NCI-H82 treated with DMSO at 0.1 percent for 48 hours (cell line): ENCODE results near the gene PKDCC.

ENCODE experiments used
- DNase-seq: peaks from one replicate; lab custom pipeline; 2025; ENCODE audit not compliant: unreplicated experiment; lab: John Stamatoyannopoulos, UW

PKDCC gene

DNA sequence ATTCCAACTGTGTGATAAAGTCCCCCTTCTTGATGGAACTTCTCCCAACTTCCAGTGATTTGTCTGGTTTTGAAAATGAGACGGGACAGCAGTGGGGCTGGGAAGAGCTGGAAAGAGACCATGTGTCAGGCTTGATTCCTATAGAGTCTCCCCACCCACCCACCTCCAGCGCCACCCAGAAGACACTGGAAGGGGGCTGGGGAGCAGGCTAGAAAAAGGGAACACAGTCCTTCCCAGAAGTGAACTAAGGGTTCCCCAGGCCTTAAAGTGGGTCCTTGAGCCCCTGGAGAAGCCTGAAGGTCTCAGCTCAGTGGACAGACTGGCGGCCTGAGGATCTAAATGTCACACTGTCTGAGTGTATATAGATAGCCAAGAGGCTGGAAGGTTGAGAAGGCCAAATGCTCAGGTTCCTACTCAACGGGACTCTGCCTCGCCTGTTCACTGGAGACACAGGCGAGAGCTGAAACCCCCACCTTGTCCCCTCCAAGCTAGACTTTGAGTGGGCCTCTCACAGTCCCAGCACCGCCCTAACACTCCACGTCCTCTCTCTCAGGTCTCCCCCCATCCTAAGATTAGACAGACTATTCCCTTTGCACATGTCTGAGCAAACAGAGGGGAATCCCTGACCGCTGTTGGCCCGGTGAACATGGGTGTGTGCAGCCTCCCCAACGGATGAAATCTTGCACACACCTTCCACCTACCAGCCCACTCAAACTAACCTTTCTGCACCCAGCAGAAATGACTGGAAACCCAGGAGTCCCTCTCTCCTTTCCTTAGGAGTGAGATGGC is 1.6 kb downstream of the PKDCC start:
- no peak for DNase-seq

DNA sequence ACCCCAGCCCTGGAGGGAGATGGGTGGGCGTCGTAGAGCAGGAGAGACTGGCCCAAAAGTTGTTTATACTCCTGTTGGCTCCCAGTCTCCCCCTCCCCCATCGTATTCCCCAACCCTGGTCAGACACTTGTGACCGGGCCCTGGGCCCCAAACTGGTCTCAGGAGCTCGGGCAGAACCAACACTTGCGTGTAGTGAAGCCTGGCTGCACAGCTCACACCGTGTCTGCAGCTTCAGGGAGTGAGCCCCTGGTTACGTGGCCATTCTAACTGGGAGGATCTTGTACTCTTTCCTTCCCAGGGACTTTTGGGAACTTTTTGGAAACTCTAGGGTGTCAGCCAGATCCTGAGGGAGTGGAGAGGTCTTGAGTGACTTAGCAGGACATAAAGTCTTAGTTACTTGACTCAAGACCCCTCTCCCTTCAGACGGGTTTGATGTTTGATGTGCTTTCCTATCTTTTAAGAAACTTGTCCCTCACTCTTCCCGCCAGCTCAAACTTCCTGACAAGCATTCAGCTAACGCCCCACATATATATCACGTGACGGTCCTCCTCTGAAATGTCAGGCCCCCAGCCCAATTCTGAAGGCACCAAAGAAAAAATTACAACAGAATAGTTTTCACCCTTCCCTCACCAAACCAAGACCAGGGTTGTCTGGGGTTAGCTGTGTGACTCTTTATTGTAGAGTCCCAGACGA is 2.3 kb downstream of the PKDCC start:
- DNase-seq: no peak

DNA sequence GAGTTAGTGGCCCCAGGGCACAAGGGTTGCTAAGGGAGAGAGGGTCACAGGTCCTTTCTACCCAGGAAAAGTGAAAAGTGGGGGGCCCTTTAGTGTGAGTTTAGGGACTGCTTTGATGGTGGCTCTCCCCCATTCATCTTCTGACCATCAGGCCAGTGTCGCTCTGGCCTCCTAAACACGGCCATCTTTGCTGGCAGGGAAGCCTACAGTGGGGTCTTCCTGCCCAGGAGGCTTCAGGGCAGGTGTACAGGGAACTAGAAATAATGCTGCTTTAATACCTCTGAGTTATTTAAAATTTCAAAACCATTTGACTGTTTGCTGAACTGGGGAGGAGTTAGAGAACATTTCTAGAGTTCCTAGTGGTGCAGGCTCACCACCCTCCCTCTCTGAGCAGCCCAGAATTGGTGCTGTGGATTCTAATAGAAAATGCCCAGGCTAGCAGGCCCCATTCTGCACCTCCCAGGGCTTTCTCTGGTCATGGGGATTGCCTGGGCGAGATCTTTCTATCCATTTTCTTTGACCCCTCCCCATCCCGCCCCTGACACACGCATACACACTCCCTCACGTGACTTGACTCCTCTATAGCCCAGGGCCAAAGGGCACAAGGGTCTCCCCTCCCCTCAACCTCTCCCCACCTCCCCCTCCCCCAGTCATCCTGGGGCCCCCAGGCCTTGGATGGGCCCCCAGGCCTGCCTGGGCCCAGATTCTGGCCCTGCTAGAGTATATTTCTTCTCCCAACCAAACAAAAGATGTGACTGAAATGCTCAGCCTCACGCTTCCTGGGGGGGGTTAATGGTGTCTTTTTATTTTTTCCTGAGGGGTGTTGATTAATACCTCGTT is 3.1 kb downstream of the PKDCC start:
- no peak for DNase-seq

DNA sequence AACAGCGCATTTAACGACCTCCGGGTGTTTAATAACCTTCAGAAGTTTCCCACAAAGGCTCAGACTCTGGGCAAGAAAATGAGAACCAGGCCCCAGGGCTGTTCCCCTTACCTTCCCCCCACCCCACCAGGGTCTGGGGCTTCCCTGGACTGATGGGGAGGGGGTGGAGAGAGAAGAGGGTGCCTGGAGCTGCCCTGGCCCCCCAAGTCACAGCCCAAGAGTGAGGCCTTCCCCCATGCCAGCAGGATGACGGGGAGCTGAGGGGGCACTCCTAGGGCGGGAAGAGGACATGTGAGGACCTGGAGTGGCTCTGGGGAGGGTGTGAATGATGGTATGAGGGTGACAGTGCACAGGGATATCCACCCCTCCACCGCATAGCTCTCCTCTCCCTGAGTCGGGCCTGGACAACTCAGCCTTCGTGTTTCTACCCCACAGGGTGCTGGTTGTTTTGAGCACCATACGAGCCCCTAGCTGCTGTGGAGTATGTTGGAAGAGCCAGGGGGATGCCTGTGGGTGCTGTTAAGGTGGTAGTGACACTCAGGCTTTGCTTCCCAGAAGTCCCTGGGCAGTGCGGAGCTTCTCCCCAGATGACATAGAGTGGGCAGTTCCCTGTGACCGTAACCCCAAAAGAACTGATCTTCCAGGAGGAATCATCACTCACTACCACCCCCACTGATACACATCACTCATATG is 3.9 kb downstream of the PKDCC start:
- no peak for DNase-seq

DNA sequence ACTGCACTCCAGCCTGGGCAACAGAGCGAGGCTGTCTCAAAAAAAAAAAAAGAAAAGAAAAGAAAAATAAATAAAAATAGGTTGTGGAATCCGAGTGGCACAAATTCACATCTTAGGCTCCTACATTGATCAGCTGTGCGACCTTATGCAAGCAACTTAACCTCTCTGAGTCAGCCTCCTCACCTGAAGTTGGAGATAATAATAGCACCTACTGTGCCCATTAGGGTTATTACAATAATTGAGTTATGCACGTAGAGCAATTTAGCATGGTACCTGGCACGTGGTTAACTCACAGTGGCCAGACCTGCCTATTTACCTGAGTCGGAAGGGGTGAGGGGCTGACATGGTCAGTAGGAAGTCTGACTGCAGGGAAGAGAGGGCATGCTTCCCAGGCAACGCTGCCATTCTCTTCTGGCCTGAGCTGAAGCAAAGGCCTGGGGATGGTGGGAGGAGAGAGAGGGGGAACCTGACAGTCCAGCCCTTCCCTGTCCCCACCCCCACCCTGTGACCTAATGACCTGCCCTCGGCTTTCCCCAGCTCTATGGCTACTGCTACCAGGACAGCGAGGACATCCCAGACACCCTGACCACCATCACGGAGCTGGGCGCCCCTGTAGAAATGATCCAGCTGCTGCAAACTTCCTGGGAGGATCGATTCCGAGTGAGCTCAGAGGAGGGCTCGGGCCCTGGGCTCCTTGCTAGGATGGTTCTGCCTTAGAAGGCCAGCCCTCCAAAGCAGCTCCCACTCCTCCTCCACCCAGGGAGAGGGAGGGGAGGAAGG is 5.1 kb downstream of the PKDCC start:
- no peak for DNase-seq

DNA sequence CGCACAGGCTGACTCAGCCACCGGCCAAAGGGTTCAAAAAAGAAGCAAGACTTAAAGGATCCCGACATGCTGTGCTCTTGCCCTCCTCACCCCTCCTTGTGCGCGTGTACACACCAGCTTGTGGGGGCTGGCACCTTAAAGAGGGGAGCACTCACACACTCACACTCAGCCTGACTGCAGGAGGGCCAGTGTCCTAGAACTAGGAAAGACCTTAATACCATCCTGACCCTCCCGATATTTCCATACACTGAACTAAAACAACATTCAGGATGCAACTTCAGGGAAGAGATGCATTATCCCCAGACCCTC is 5.6 kb downstream of the PKDCC start:
- DNase-seq: no peak

DNA sequence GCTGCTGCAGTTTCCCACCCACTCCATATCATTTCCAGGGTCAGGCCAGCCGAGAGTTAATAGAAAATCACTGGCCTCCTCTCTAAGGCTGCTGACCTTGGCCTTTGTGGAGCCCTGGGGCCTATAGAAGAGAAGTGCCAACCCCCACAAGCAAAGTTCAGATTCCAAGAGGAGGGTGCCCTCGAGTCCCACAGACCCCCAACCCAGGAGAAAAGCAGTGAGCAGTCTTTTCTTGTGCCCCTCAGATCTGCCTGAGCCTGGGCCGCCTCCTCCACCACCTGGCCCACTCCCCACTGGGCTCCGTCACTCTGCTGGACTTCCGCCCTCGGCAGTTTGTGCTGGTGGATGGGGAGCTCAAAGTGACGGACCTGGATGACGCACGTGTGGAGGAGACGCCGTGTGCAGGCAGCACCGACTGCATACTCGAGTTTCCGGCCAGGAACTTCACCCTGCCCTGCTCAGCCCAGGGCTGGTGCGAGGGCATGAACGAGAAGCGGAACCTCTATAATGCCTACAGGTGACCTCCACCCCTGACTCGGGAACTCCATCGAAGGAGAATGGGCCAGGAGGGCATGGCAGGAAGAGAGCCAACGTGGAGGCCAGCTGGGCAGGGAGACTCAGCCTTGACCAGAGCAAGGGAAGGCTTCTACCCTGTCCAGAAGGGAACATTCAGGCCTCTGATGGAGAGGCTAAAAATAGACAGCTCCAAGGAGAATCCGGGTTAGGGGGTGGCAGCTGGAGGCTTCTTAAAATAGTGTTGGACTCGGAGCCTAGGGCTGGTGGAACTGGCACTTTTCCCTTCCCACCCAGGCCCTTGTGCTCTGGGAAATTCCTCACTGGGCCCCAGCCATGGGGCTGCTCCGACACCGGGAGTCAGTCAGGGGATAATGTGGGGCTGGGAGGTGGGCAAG is 6.2 kb downstream of the PKDCC start:
- no peak for DNase-seq

DNA sequence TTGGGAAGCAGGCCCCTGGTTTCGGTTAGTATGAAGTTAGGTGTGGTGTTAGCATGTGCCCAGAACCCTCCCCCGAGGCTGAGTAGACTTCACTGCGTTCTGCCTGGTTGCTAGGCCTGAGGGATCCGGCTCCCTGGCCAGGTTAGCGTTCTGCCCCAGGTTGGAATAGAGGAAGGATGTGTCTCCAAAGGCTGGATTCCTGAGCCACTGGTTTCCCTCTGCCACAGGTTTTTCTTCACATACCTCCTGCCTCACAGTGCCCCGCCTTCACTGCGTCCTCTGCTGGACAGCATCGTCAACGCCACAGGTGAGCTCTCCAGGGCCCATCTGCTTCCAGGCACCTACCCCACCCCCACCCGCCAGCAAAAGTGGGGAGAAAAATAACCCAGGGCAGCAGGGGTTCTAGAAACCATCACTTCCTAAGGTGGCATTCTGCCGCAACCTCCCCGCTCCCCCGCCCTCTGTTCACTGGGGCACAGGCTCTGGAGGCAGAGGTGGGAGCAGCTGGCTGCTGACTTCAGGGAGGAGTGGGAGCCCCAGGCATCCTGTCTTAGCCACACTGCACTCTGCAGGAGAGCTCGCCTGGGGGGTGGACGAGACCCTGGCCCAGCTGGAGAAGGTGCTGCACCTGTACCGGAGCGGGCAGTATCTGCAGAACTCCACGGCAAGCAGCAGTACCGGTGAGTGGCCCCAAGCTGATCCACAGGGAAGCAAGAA is 7.1 kb downstream of the PKDCC start:
- DNase-seq: no peak

DNA sequence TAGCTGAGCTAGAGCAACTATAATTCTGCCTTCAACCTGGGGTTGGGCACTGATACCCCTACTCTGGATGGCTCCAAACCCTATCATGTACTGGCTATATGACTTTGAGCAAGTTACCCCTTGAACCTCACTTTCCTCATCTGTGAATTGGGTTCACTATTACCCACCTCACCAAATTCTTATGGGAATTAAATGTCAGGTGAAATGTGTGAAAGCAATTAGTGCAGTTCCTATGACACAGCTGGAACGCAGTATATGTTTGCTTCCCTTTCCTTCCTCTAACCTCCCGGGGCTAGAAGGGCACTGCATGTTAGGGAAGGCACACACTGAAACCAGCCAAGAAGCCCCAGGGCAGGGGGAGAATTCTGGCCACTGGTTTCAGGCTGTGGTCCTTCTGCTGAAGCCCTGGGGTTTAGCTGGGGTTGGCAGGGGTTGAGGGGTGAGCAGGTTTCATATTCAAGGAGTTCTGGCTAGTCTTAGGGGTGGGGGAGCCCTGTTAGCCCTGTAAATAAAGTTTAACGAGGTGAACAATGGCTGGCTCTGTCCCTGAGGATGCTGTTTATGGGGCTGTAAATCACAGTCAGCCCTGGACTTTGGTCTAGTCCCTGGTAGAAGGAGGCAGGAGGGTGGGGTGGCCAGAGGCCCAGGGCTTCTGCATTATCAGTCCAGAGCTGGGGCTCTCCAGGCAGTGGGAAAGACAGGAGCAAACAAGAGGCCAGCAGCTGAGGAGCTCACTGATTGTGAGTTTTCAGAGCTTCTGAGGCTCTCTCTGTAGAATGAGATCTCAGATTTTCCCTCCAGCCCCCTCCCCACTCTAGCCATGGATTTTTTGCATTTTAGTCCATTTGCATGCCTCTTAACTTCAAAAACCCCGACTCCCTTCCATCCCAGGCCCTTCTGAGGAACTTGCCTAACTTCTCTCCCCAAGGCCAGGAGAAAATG is 8.0 kb downstream of the PKDCC start:
- DNase-seq: no peak

DNA sequence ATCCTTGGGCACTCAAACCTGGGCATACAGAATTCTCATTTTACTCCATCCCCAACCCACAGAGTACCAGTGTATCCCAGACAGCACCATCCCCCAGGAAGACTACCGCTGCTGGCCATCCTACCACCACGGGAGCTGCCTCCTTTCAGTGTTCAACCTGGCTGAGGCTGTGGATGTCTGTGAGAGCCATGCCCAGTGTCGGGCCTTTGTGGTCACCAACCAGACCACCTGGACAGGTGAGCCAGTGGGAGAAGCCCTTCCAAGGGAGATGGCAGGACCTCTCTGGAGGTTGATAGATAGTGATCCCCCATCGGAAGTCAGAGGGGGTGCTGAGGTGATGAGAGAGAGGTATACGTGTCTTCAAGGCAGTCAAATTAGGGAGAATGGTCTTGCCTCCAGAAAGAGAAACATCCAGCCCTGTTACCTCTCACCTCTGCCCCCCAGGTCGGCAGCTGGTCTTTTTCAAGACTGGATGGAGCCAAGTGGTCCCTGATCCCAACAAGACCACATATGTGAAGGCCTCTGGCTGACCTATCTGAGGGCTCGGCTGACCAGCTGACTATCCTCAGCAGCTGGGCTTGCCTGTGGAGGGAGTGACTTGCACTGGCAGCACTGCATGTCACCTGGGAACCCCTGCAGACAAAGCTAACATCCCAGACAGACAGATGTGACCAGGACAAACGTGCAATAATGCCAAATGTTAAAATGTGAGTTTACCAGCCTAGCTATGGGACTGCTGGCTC is 9.5 kb downstream of the PKDCC start:
- DNase-seq: no peak

DNA sequence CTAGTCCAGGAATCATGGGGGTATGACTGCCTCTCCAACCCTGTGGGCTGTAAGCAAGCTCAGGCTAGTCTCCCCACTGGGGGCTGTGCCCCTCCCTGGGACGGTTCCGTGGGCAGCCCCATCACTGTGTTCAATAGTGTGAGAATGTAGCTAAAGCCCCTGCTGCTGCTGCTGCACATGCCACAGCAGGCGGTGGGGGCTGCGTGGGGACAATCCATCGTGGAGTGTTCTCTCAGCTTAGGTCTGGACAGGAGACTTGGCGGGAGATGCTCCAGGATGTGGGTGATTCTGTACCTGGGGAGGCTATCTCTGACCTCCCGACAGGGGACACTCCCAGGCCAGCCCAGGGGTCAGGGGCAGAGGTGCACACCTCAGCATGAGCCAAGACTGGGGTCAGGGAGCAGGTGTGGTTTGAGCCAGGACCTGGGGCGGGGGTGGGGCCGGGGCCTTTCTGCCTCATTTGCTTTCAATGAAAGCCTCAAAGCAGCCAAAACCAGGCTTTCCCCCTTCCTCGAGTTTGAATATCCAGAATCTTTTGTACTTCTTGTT is 10.2 kb downstream of the PKDCC start:
- DNase-seq: no peak

DNA sequence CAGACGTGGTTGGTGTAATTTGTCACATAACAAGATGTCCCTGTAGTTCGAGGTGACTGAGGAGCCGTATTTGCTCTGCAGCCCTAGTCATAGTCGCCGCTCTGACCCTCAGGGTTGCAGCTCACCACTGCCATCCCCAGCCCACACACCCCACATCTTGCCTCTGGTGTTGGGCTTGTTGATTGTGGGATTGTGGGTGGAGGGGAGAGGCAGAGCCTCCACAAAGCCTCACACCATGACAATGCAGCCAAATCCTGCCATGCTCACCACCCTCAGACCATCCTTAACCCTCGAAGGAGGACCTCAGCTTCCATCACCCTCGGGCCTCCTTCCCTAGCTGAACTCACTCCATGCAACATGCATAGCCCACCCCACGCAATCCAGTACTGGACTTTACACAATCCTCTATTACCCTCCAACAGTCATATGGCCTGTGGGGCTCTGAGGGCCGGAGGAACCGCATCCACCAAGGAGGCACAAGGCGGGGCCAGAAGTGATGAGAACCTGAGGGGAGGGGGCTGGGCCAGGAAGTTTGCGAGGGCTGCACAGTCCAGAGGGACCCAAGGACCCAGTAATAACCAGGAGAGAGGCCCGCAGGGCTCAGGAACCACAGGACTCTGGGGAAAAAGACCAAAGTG is 11.6 kb downstream of the PKDCC start:
- no peak for DNase-seq

DNA sequence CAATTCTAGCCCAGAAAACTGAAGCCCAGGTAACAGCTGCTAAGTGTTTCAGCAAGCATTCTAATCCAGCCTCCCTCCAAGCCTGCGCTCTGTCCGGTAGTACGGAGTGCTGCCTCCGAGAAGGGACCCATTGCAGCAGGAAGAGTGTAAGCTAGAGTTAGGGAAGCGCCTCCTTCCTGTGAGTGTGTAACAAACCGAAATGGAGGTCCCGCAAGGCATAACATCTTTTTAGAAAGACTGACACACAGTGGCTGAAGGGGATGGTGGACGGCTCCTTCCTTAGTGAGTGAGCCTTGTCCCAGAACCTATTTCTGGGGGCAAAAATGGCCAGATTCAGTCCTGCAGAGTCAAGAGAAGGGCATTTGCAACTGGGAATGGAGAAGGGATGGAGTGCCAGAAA is 12.2 kb downstream of the PKDCC start:
- DNase-seq: no peak

DNA sequence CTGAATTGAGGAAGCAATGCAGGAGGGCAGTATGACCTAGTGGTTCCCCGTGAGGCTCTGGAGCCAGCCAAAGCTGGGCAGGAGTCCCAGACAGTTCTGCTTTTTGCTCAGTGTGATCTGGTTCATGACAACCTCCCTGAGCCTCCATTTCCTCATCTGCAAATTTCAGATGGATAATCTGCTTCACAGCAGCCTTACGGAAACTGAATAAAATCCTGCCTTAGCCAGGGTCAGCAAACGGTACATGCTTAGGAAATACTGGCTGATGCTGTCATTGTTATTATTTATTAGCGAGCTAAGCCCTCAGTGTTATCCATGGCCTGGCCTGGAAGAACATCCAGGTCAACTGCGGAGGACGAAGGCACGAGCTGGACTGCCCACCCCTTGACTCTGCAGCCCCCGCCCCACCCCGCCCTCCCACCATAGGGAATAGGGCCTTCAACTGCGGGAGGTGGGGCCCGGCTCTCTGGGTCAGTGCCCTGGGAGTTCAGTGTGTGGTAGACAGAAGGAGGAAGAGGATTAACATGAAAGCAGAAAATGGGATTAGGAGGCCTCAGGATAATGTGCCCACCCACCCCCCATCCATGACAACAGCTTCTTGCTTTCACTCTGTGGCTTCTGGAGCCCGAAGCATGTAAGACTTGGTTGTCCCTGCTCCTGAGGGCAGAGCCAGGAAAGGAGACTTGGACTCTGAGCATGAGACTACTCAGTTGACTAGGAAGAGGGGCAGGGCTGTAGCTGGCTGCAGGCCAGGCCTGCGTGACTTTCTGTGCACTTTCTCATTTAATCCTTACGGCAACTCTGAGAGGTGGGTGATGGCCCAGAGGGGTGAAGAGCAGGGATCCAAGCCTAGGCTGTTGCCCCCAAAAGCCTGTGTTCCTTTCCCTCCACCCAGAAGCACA is 13.1 kb downstream of the PKDCC start:
- peak; percentile 99 for DNase-seq

DNA sequence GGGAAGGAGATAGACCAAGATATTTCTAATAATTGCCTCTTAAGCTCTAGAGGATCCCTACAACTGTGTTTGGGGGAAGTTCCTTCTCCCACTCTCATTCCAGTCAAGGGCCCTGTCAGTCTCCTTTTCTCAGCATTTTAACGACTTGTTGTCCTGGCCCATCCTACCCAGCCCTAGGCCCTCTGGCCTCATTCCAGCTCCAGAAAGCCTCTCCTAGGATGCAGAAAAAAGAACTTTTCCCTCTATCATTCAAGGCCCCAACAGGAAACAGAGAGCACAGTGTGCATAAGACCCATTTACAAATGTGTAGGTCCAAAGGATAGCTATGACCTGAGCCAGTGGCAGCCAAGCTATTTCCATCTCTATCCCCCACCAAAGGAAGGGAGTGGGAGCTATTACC is 14.0 kb downstream of the PKDCC start:
- no peak for DNase-seq
